Measurements from ENCODE around the gene JAM2.

Gene JAM2

GRCh38 chr21:25646474-25646873 lies 7.4 kb downstream of the JAM2 start:
- Histone ChIP-seq H3K4me3 (ENCODE audit: low read depth, low read length, poor library complexity, severe bottlenecking) (no peak overlapping the region), H3K79me2 (ENCODE audit: insufficient read depth, low read length) (no peaks in the 10 kb centered on the region), H3F3A (ENCODE audit: insufficient read depth, low read length) (no peaks in the 10 kb centered on the region), H3K27me3 (ENCODE audit: insufficient read depth, low read length) (no peaks in the 10 kb centered on the region), H3K36me3 (ENCODE audit: insufficient read depth, low read length) (no peaks in the 10 kb centered on the region), H3K9ac (ENCODE audit: low read length) (no peak overlapping the region), H3K4me2 (ENCODE audit: low read length) (no peak overlapping the region), H4K20me1 (ENCODE audit: insufficient read depth, low read length) (no peaks in the 10 kb centered on the region), H3K4me1 (ENCODE audit: insufficient read depth, low read length, severe bottlenecking) (no peaks in the 10 kb centered on the region), H3K9me3 (ENCODE audit: low read length) (no peaks in the 10 kb centered on the region), H2AFZ (ENCODE audit: low read length) (no peak overlapping the region), H3K27ac (ENCODE audit: low read depth, low read length, poor library complexity, severe bottlenecking) (no peak overlapping the region), H3K9me2 (ENCODE audit: low read depth, low read length) (no peaks in the 10 kb centered on the region)
- TF ChIP-seq CTCF (IDR thresholded peaks at IDR 0.05; ENCODE audit: low read length) (no peak), EZH2 (IDR thresholded peaks at IDR 0.05; ENCODE audit: borderline replicate concordance, low read length) (no peak)

DNA sequence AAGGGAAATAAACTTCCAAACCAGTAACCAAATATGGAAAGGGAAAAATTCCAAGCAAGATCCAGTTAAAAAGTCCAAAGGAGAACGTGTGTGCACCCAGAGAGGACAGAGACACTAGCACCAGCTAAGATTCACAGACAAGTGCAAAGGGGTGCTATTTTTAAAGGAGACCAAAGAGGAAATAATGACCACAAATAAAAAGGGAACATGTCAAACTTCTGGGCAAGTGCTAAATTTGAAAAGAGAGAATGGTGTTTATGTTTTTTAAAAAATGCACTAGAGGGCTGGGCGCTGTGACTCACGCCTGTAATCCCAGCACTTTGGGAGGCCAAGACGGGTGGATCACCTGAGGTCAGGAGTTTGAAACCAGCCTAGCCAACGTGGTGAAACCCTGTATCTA lies 8.6 kb downstream of the JAM2 start:
- Histone ChIP-seq H3K4me2 (ENCODE audit: low read length) (no peak overlapping the region), H3K27me3 (ENCODE audit: insufficient read depth, low read length) (no peaks in the 10 kb centered on the region), H3K4me1 (ENCODE audit: insufficient read depth, low read length, severe bottlenecking) (no peaks in the 10 kb centered on the region), H3K9ac (ENCODE audit: low read length) (no peak overlapping the region), H3K27ac (ENCODE audit: low read depth, low read length, poor library complexity, severe bottlenecking) (no peak overlapping the region), H3F3A (ENCODE audit: insufficient read depth, low read length) (no peaks in the 10 kb centered on the region), H3K4me3 (ENCODE audit: low read depth, low read length, poor library complexity, severe bottlenecking) (no peak overlapping the region), H3K9me3 (ENCODE audit: low read length) (no peaks in the 10 kb centered on the region), H3K36me3 (ENCODE audit: insufficient read depth, low read length) (no peaks in the 10 kb centered on the region), H2AFZ (ENCODE audit: low read length) (no peak overlapping the region), H3K9me2 (ENCODE audit: low read depth, low read length) (no peaks in the 10 kb centered on the region), H3K79me2 (ENCODE audit: insufficient read depth, low read length) (no peaks in the 10 kb centered on the region), H4K20me1 (ENCODE audit: insufficient read depth, low read length) (no peaks in the 10 kb centered on the region)
- no peak for TF ChIP-seq EZH2 (IDR thresholded peaks at IDR 0.05; ENCODE audit: borderline replicate concordance, low read length)
- no peak for TF ChIP-seq CTCF (IDR thresholded peaks at IDR 0.05; ENCODE audit: low read length)

- Histone ChIP-seq H3K27me3 (ENCODE audit: insufficient read depth, low read length) (no peaks in the 10 kb centered on the region), H3K9me2 (ENCODE audit: low read depth, low read length) (no peaks in the 10 kb centered on the region), H3F3A (ENCODE audit: insufficient read depth, low read length) (no peaks in the 10 kb centered on the region), H2AFZ (ENCODE audit: low read length) (no peak overlapping the region), H3K9ac (ENCODE audit: low read length) (no peak overlapping the region), H3K27ac (ENCODE audit: low read depth, low read length, poor library complexity, severe bottlenecking) (no peak overlapping the region), H4K20me1 (ENCODE audit: insufficient read depth, low read length) (no peaks in the 10 kb centered on the region), H3K9me3 (ENCODE audit: low read length) (no peaks in the 10 kb centered on the region), H3K4me1 (ENCODE audit: insufficient read depth, low read length, severe bottlenecking) (no peaks in the 10 kb centered on the region), H3K79me2 (ENCODE audit: insufficient read depth, low read length) (no peaks in the 10 kb centered on the region), H3K36me3 (ENCODE audit: insufficient read depth, low read length) (no peaks in the 10 kb centered on the region), H3K4me3 (ENCODE audit: low read depth, low read length, poor library complexity, severe bottlenecking) (no peak overlapping the region), H3K4me2 (ENCODE audit: low read length) (no peak overlapping the region)
- TF ChIP-seq CTCF (IDR thresholded peaks at IDR 0.05; ENCODE audit: low read length) (no peak), EZH2 (IDR thresholded peaks at IDR 0.05; ENCODE audit: borderline replicate concordance, low read length) (no peak)
Measured at GRCh38 chr21:25649146-25649545, 10.1 kb downstream of the JAM2 start.

Data from OCI-LY1 (cell line).